HUDEP-2 (cell line): ENCODE measurements around the gene HECTD1.

Source experiments
- DNase-seq, 76 experiments: peaks; one replicate each; lab custom pipeline; 2025; ENCODE audit not compliant: unreplicated experiment in 76 of 76; lab: John Stamatoyannopoulos, UW

Gene HECTD1

DNA sequence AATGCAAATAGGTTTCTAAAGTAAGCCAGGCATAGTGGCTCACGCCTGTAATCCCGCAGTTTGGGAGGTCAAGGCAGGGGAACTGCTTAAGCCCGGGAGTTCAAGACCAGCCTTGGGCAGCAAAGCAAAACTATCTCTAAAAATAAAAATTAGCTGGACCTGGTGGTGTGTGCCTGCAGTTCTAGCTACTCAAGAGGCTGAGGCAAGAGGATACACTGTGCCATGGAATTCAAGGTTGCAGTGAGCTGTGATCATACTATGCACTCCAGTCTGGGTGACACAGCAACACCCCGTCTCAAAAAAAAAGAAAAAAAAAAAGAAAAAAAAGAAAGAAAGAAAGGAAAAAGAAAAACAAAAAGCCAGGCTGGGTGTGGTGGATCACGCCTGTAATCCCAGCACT is 46.3 kb downstream of the HECTD1 start:
- DNase-seq = no peak

DNA sequence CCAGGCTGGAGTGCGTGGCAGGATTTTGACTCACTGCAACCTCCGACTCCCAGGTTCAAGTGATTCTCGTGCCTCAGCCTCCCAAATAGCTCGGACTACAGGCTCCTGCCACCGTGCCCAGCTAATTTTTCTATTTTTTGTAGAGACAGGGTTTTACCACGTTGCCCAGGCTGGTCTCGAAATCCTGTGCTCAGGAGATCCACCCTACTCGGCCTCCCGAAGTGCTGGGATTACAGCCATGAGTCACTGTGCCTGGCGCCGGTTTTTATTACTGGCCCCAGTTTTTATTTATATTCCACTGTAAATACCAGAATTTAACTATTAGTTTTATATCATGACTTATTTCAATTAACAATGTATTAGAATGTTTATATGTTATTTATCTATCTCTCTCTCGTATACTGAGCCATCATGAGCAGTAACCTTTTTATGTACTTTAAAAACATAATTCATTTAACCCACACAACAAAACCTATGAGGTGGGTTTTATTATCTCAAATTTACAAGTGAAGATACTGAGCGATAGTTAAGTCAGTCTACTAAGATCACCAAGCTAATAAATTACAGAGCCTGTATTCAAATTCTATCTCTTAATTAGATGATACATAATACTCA is 47.8 kb downstream of the HECTD1 start:
- DNase-seq = no peak

DNA sequence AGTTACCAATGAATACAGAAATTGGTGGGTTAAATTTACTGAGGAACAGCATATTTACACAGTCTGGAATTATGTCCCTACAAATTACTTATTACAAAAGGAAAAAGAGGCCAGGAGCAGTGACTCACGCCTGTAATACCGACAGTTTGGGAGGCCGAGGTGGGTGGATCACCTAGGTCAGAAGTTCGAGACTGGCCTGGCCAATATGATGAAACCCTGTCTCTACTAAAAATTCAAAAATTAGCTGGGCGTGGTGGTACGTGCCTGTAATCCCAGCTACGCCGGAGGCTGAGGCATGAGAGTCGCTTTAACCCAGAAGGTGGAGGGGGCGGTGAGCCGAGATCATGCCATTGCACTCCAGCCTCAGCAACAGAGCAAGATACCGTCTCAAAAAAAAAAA is 52.6 kb downstream of the HECTD1 start:
- no peak for DNase-seq

DNA sequence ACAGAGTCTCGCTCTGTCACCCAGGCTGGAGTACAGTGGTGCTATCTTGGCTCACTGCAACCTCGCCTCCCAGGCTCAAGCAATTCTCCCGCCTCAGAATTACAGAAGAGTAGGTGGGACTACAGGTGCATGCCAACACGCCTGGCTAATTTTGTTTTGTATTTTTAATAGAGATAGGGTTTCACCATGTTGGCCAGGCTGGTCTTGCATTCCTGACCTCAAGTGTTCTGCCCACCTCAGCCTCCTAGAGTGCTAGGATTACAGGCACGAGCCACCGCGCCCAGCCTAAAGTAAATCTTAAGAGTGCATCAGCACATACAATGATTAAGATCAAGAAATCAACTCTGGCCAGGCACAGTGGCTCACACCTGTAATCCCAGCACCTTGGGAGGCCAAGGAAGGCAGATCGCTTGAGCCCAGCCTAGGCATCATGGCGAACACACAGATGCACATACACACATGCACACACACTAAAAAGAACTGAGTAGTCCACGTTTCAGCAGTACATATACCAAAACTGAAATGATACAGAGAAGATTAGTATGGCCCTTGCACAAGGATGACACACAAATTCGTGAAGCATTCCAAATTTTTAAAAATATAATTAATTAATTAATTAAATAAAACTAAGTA is 65.0 kb downstream of the HECTD1 start:
- no peak for DNase-seq

DNA sequence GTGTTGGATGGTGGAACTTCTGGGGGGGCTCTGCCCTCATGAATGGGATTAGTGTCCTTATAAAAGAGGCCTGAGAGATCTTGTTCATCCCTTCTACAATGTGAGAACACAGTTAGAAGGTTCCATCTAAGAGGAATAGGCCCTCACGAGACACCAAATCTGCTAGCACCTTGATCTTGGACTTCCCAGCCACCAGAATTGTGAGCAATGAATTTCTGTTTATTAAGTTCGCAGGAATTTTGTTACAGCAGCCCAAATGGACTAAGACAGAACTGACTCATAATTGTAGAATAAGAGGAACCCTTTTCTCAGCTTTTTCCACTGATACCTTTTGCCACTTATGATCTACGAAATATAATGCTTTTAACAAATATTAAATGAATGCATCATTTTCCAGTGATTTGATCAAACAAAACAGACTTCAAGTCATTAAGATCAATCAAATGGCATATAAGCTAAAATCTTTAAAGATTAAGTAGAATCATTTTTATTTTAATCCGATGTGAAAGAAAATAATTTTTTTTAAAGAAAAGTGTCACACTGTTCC is 68.2 kb downstream of the HECTD1 start:
- DNase-seq = no peak

DNA sequence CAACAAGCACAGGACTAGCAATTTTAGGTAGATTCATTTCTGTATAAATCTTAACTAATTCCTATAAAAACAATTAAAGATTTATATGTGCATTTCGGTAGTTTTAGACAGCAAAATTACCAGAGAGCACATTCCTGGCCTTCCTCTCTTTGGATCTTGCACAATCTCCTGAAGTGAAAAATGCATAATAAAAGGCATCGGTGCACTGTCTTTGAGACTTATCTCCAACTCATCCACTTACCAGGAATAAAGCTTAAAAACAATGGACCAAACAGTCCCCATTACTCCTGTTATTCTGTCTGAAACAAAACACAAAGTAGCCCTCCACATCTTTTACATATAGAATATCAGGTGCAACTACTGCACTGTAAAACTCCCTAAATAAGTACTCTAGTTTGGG is 69.3 kb downstream of the HECTD1 start:
- no peak for DNase-seq

DNA sequence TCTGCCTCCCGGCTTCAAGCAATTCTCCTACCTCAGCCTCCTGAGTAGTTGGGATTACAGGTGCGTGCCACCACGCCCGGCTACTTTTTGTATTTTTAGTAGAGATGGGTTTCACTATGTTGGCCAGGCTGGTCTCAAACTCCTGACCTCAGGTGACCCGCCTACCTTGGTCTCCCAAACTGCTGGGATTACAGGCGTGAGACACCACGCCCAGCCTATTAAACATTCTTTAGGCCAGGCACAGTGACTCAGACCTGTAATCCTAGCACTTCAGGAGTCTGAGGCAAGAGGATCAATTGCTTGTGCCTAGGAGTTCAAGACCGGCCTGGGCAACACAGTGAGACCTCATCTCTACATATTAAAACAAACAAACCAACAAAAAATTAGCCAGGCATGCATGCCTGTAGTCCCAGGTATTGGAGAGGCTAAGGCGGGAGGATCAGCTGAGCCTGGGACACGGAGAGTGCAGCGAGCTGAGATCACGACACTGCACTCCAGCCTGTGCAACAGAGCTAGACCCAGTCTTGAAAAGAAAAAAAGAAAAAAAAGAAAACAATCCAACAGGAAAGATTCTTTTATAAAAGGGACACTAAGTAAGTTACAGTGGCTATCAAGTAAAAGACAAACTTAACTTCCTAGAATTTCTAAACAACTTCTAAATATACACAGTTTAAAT is 70.2 kb downstream of the HECTD1 start:
- no peak for DNase-seq

DNA sequence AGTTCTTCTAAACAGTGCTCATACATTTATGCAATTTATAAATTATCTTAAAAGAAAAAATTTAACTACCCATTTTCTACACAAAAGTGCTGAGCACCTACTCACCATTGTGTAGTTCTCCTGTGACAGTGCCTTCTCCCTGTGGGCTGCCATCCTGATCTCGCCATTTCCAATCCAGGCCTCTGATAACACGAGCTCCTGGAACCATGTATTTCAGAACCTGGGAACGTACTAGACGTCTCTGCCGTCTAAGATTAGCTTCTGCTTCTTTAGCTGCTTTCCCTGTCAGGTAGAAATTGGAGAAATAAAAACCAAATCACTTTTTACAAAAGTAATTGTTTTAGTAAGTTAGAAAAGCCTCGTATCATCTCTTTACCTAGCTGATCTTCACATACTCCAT is 74.5 kb downstream of the HECTD1 start:
- DNase-seq = no peak

DNA sequence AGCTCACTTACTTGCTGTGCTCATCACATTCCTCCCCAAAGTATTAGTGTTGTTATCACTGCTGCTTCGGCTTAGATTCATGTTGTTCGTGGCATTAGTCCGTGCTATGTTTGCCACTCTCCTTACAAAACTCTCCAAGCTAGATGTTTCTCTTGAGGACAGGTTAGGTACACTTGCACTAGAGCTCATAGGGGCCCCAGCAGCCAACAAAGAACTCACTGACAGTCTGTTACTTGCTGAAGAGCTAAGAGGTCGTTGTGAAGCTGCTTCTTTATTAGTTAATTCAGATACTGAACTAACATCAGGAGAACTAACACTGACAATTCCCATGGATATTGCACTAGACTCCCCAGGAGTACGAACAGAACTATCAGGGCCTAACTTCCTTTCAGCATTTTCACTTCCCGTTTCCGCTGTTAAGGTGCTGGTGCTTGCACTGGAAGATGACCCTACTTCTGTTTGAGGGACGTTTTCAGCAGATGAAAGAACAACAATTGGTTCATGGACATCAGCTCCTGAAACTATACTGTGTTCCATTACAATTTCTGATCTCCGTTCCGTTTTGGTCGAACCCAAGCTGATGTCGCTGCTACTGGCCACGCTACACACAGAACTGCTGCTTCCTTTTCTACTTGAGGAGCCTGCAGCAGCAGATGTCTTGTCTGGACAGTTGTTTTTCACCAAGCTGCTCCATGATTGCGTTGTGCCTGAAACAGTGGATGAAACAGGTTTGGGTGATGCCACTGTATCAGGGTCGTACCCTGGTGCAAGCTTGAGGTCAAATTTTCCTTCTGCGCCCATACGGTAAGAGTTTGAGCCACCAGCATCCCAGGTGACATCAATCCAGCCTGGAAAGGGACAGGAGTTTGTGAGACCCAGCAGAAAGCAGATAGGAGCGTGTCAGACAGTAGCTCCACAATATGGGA is 78.7 kb downstream of the HECTD1 start:
- DNase-seq = no peak

DNA sequence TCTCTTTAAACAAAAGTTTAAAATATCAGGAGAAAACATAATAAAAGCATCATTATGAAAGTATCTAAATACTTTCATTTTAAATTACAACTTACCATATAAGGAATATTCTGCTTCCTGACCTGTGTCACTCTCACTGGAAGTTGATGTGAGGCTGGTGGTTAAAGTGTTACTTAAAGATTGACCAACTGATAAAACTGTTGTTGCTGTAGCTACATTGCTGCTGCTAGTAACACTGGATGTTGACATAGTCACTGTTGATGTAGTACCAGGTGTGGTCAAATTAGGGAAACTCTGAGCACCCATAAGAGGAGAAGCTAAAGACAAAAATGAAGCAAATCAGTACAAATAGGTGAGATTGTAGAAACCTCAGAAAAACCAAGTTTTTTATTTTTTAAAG is 79.9 kb downstream of the HECTD1 start:
- no peak for DNase-seq

DNA sequence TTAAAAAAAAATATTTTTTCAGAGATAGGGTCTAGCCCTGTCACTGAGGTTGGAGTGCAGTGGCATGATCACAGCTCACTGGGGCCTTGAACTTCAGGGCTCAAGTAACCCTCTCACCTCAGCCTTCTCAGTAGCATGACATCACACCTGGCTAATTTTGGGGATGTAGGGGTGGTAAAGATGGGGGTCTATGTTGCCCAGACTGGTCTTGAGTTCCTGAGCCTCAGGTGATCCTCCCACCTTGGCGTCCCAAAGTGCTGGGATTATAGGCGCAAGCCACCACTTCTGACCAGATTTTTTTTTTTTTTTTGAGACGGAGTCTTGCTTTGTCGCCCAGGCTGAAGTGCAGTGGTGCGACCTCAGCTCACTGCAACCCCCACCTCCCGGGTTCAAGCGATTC is 80.9 kb downstream of the HECTD1 start:
- DNase-seq = no peak

DNA sequence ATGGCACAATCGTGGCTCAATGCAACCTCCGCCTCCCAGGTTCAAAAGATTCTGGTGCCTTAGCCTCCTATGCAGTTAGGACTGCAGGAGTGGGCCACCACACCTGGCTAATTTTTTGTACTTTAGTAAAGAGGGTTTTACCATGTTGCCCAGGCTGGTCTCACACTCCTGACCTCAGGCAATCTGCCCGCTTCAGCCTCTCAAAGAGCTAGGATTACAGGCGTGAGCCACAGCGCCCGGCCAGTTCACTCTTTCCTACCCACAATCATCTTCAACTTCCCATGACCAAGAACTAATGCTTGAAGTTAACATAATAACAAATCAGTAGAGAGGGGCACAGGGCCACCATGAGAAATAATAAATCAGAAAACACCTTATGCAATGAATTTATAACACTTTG is 82.4 kb downstream of the HECTD1 start:
- DNase-seq = no peak

DNA sequence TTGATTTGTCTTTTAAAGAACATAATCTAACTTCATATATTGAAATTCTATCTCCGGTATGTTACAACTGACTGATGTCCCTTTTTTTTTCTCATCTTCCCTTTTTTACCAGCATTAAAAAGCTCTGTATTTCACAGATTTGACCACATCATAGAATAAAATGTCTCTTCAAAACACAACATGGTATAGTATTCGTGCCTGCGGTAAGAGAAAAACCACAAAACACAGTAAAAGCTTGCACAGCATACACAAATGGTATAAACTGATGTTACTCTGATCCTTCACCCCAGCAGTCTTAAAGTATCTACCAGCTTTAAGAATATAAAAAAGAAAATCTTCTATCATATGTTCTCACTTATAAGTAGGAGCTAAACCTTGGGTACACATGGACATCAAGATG is 83.4 kb downstream of the HECTD1 start:
- DNase-seq = no peak

DNA sequence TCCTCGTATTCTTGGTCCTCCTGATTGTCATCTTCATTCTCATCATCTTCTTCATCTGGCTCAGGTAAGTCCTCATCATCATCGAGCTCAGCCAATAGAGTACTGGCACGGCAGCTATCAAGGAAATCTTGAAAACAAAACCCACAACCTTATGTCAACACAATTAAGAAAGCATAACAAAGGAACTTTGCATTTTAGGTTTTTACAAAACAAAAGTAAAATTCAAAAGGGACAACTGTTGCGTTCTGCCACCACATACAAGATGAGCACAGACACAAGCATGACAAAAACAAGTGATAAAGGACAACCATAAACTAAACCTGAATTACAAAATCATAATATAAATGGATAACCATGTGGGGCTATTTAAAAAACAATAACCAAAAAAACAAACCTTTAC is 84.7 kb downstream of the HECTD1 start:
- DNase-seq = no peak

DNA sequence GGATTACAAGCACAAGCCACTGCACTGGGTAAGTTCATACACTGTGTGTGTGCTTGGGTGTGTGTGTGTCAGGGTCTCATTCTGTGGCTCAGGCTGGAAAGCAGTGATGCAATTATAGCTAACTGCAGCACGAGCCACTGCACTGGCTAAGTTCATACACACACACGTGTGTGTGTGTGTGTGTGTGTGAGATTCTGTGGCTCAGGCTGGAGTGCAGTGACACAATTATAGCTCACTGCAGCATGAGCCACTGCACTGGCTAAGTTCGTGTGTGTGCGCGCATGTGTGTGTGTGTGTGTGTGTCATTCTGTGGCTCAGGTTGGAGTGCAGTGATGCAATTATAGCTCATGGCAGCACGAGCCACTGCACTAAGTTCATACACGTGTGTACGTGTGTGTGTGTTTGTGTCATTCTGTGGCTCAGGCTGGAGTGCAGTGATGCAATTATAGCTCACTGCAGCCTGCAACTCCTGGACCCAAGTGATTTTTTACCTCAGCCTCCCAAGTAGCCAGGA is 85.4 kb downstream of the HECTD1 start:
- DNase-seq = no peak

DNA sequence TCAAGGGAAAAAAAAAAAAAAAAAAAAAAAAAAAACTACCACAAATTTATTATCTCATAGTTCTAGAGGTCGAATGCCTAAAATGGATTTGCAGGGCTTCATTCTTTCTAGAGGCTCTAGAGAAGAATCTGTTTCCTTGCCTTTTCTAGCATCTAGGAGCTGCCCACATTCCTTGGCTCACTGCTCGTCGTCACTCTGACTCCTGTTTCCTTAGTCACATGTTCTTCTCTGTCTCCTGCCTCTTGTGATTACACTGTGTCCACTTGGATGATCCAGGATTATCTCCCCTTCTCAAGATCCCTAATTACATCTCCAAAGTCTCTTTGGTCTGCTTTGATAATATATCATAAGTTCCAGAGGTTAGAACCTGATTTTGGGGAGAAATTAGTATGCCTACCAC is 88.7 kb downstream of the HECTD1 start:
- DNase-seq = no peak

DNA sequence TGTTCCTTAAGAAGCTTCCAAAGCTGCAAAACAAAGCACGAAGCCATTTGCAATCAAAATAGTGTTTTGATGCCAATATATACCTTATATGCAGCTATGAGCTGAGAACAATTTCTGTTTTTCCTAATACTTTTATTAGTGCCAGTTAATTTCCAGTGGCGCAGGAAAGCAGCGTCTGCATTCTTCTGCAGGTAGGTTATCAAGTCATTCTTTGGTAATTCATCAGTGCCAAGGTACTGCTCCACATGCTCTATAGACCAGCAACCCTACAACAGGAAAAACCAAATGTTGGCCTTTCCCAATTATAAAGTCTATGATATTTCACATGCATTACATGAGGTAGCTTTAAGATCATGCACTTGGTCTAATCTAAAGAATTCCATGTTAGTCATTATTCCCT is 93.8 kb downstream of the HECTD1 start:
- DNase-seq = no peak

DNA sequence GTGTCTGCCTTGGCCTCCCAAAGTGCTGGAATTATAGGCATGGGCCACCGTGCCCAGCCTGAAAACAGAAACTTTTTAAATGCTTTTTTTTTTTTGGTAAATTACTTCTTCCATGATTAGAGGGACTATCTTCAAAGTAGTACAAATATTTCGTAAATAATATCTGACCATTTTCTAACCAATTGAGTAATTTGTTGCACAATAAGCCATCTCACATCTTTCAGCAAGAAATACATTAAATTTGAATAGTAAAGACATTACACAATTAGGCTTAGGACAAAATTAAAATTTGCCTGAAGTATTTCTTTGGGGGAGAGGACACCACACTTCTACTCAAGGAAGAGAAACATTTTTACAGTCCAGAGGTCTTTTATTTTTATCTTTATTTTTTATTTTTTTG is 96.7 kb downstream of the HECTD1 start:
- no peak for DNase-seq

DNA sequence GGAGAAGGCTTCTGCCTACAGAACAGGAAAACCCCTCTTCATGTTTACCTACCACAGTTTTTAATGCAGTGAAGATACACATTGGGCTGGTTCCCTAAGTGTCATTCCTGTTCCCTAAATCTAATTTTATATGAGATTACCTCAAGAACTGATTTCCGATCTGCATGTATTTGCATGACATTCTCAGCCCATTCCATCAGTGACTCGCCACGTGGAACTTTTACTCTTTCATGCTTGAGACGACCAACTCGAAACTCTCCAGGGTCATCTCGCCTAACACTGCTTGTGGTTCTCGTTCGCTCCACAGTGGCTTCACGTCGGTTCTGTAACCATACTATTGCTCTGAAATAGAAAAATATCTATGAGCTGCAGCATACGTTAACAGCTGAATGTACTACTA is 98.3 kb downstream of the HECTD1 start:
- no peak for DNase-seq

DNA sequence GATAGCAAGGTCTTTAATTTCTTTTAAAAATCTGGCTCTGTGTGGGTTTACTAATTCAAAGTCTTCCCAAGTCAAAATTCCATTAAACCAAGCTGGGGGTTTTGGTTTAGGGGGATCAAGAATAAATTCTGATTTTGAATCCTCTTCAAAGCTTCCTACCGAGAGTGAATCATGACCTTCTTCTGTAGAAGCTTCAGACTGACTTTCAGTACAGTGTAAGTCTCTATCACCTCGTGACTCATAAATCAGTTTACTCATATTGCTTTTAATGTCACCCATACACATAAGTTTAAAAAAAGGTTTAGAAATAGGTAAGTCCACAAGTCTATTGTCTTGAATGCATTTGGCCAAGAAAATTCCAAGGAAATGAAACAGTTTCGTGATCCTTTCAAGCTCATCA is 100.8 kb downstream of the HECTD1 start:
- DNase-seq = no peak

DNA sequence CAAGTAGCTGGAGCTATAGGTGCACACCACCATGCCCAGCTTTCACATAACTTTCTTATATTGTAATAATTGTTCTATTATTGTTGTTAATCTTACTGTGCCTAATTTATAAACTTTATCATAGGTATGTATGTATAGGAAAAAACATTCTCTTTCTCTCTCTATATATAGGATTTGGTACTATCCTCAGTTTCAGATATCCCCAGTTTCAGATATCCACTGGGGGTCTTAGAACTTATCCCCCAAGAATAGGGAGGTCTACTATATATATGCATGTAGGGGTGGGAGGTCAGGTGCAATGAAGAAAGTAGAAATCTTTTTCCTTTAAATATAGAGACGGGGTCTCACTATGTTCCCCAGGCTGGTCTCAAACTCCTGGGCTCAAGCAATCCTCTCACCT is 110.5 kb downstream of the HECTD1 start:
- no peak for DNase-seq
